HG03135 (cell line): ENCODE measurements around the gene CCNG1.

Experiments used
- ATAC-seq: cut with Tn5 transposase; IDR thresholded peaks from one replicate; pipeline ENCODE4 v1.9.1; 2021; ENCODE audit warnings: mild to moderate bottlenecking, moderate library complexity; ENCODE audit not compliant: unreplicated experiment

Gene CCNG1

DNA sequence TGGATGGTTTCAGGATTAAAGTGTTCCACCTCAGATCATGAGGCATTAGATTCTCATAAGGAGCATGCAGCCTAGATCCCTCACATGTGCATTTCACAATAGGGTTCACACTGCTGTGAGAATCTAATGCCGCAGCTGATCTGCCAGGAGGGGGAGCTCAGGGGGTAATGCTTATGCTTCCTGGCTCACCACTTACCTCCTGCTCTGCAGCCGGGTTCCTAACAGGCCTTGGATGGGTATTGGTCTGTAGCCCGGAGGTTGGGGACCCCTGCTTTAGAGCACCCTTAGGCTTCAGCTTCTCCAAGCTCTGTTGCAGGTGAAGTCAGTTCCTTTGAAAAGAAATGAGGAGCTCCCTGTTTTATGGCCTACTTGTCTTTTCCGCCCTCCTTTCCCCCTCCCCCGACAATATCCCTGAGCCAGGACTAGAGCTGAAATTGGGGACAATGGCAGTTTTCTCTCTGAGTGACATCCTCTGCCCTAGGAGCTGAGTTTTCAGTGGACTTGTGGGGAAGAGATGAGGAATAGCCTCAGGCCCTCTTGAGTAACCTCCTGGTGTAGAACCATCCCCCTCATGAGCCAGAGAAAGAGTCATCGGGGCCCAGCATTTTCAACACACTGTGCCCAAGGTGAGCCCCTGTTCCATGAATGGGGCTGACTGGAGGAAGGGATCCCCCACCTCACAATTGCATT lies 51.8 kb downstream of the CCNG1 start:
- no peak for ATAC-seq

GRCh38 chr5:163489745-163490075 lies 52.3 kb downstream of the CCNG1 start:
- no peak for ATAC-seq
